WTC11 (cell line): Measurements from ENCODE around the gene PLCG1. TPM values are rescaled to one million over a fixed set of nuclear protein-coding genes. Genes with fewer than 3 reads are reported as not detected.

Experiments
- ATAC-seq: fragments of 200-7000 bp; cut with Tn5 transposase; 2 replicates; pipeline ENCODE4 v1.10.0; 2021; ENCODE audit warnings: mild to moderate bottlenecking, moderate library complexity
- CTCF ChIA-PET: fragments of 300-600 bp; sonication (Branson Sonifier 250); formaldehyde crosslinking; loops from one replicate; lab custom pipeline; 2021; ENCODE audit warnings: antibody characterized with exemption; lab: Charles Lee
- POLR2A ChIA-PET: fragments of 350-600 bp; sonication (Branson Sonifier 250); formaldehyde crosslinking; loops from one replicate; lab custom pipeline; 2021; ENCODE audit warnings: antibody characterized with exemption; lab: Charles Lee
- DNase-seq: peaks from one replicate; pipeline ENCODE4 v3.0.0; 2021; ENCODE audit warnings: low spot score
- H3K27ac Mint-ChIP-seq: 2 replicates; pipeline ENCODE4 v1.8.0; 2021; ENCODE audit warnings: mixed read lengths
- H3K27me3 Mint-ChIP-seq: 2 replicates; pipeline ENCODE4 v1.8.0; 2021; ENCODE audit warnings: low read depth, mild to moderate bottlenecking, moderate library complexity, mixed read lengths
- H3K36me3 Mint-ChIP-seq: 2 replicates; pipeline ENCODE4 v1.8.0; 2021; ENCODE audit warnings: mixed read lengths
- H3K4me1 Mint-ChIP-seq: 2 replicates; pipeline ENCODE4 v1.8.0; 2022; ENCODE audit warnings: mixed read lengths
- H3K4me3 Mint-ChIP-seq: 2 replicates; pipeline ENCODE4 v1.8.0; 2021; ENCODE audit warnings: mild to moderate bottlenecking, moderate library complexity, mixed read lengths
- H3K9me3 Mint-ChIP-seq: 2 replicates; pipeline ENCODE4 v1.8.0; 2021; ENCODE audit warnings: mixed read lengths
- CTCF ChIP-seq: fragments of 200-600 bp; IDR thresholded peaks from 2 replicates; pipeline ENCODE4 v1.8.0; 2022; ENCODE audit warnings: antibody characterized with exemption
- EMX1 ChIP-seq: fragments of 250-450 bp; sonication (Bioruptor Pico); IDR thresholded peaks from 2 replicates; pipeline ENCODE4 v1.8.0; 2021; ENCODE audit warnings: mild to moderate bottlenecking
- FOXP1 ChIP-seq: sonication (generic); formaldehyde crosslinking; IDR thresholded peaks from 2 replicates; pipeline ENCODE4 v1.8.0; 2022; ENCODE audit warnings: missing genetic modification reagents, mild to moderate bottlenecking, moderate library complexity, borderline replicate concordance
- KAT7 ChIP-seq: sonication (generic); formaldehyde crosslinking; IDR thresholded peaks from 2 replicates; pipeline ENCODE4 v1.8.1; 2023; ENCODE audit warnings: missing genetic modification reagents, mild to moderate bottlenecking, borderline replicate concordance
- TCF7 ChIP-seq: sonication (generic); formaldehyde crosslinking; IDR thresholded peaks from 2 replicates; pipeline ENCODE4 v1.8.0; 2022; ENCODE audit warnings: mild to moderate bottlenecking, low read depth, missing genetic modification reagents, moderate library complexity
- USF2 ChIP-seq: sonication (generic); formaldehyde crosslinking; IDR thresholded peaks from 2 replicates; pipeline ENCODE4 v1.8.1; 2023; ENCODE audit warnings: mild to moderate bottlenecking, missing genetic modification reagents, moderate library complexity
- ZBTB43 ChIP-seq: sonication (generic); formaldehyde crosslinking; IDR thresholded peaks from 2 replicates; pipeline ENCODE4 v1.8.1; 2023; ENCODE audit warnings: mild to moderate bottlenecking, missing genetic modification reagents
- ZNF425 ChIP-seq: fragments of 250-450 bp; sonication (Bioruptor Pico); conservative IDR thresholded peaks from 2 replicates; pipeline ENCODE4 v1.9.0; 2021; ENCODE audit warnings: mild to moderate bottlenecking
- ZSCAN18 ChIP-seq: fragments of 250-450 bp; sonication (Bioruptor Pico); IDR thresholded peaks from 2 replicates; pipeline ENCODE4 v2.1.2; 2022; ENCODE audit warnings: mild to moderate bottlenecking, moderate library complexity
- total RNA-seq: library from RNA; stranded (reverse); gene quantifications from 3 replicates; pipeline ENCODE4 v1.2.3, GENCODE V29; 2021

Gene PLCG1
- total RNA-seq, 1 experiment from 2014 or later: 201 TPM

GRCh38 chr20:41203660-41204059, 66.3 kb downstream of the PLCG1 start (continued):
- no peak for TF ChIP-seq ZSCAN18 (CRISPR knock-in tag)
- TF ChIP-seq, all 79 proteins: peak for 0

- H3K4me1 Mint-ChIP-seq: peaks cover 6% of the 10 kb centered on the region; the same call in 1 of the 2 replicates
- CTCF ChIA-PET: interaction anchor here (1.1 kb wide), 1 partner anchor 135 kb away, joined by 3 read pairs; no protein-coding TSS in a partner anchor
Measured at GRCh38 chr20:41204304-41205265, 67.2 kb downstream of the PLCG1 start.

GRCh38 chr20:41205313-41205712, 68.0 kb downstream of the PLCG1 start:
- Mint-ChIP-seq H3K4me3 (no peak overlapping the region), H3K36me3 (no peaks in the 10 kb centered on the region)
- POLR2A ChIA-PET: no interaction called here
- no peak for DNase-seq
- TF ChIP-seq KAT7 (CRISPR knock-in tag): no peak
- no peak for TF ChIP-seq TCF7 (CRISPR knock-in tag)
- no peak for TF ChIP-seq FOXP1 (CRISPR knock-in tag)
- TF ChIP-seq EMX1 (CRISPR knock-in tag): no peak
- no peak for TF ChIP-seq ZBTB43
- TF ChIP-seq ZNF425 (CRISPR knock-in tag): no peak
- TF ChIP-seq USF2 (CRISPR knock-in tag): no peak
- TF ChIP-seq, all 79 proteins: peak for 0
- CTCF ChIA-PET: no interaction called here
- Mint-ChIP-seq H3K9me3 (no peaks in the 10 kb centered on the region), H3K4me1 (peaks cover 4% of the 10 kb centered on the region; the same call in 1 of the 2 replicates), H3K27ac (no peak overlapping the region), H3K27me3 (no peaks in the 10 kb centered on the region; the same call in 1 of the 2 replicates)
- no peak for ATAC-seq

More at GRCh38 chr20:41204304-41205265, 67.2 kb downstream of the PLCG1 start:
- no peak for ATAC-seq
- H3K36me3 Mint-ChIP-seq: no peaks in the 10 kb centered on the region
- POLR2A ChIA-PET: no interaction called here
- H3K27ac Mint-ChIP-seq: no peak overlapping the region
- DNase-seq: no peak
- no peaks in the 10 kb centered on the region for H3K9me3 Mint-ChIP-seq
- no peaks in the 10 kb centered on the region; the same call in 1 of the 2 replicates for H3K27me3 Mint-ChIP-seq
- no peak for TF ChIP-seq CTCF
- TF ChIP-seq, all 79 proteins: peak for 0
- no peak overlapping the region for H3K4me3 Mint-ChIP-seq
